Measurements from ENCODE around the gene MIPOL1.
"Not testable (repeated sequence)": the region's sequence is repeated elsewhere in the genome, so short reads cannot be mapped to it uniquely, and the experiment has no call there.

The MIPOL1 gene

GRCh38 chr14:37437490-37437889, 239.8 kb downstream of the MIPOL1 start:
- in situ Hi-C loops (cut with MboI; ENCODE audit: low sequenced_read_pairs), result no loop called here

- in situ Hi-C loops (cut with MboI; ENCODE audit: low sequenced_read_pairs), result no loop called here
Observed at GRCh38 chr14:37438444-37438843, 240.7 kb downstream of the MIPOL1 start.

GRCh38 chr14:37443461-37443860, 245.7 kb downstream of the MIPOL1 start:
- in situ Hi-C loops (cut with MboI; ENCODE audit: low sequenced_read_pairs), result no loop called here

GRCh38 chr14:37447883-37448391, 250.2 kb downstream of the MIPOL1 start:
- in situ Hi-C loops (cut with MboI; ENCODE audit: low sequenced_read_pairs), result no loop called here

- in situ Hi-C loops (cut with MboI; ENCODE audit: low sequenced_read_pairs), result no loop called here
Observed at GRCh38 chr14:37452323-37452722, 254.6 kb downstream of the MIPOL1 start.

- in situ Hi-C loops (cut with MboI; ENCODE audit: low sequenced_read_pairs), result no loop called here
Observed at GRCh38 chr14:37453985-37454384, 256.2 kb downstream of the MIPOL1 start.

GRCh38 chr14:37457334-37457733, 259.6 kb downstream of the MIPOL1 start:
- in situ Hi-C loops (cut with MboI; ENCODE audit: low sequenced_read_pairs), result no loop called here

GRCh38 chr14:37462426-37462825, 264.7 kb downstream of the MIPOL1 start:
- in situ Hi-C loops (cut with MboI; ENCODE audit: low sequenced_read_pairs), result not testable (repeated sequence)

- in situ Hi-C loops (cut with MboI; ENCODE audit: low sequenced_read_pairs), result no loop called here
Observed at GRCh38 chr14:37464192-37464858, 266.6 kb downstream of the MIPOL1 start.

- in situ Hi-C loops (cut with MboI; ENCODE audit: low sequenced_read_pairs), result no loop called here
Observed at GRCh38 chr14:37466003-37466622, 268.4 kb downstream of the MIPOL1 start.

- in situ Hi-C loops (cut with MboI; ENCODE audit: low sequenced_read_pairs), result no loop called here
Observed at GRCh38 chr14:37466623-37467088, 268.9 kb downstream of the MIPOL1 start.

- in situ Hi-C loops (cut with MboI; ENCODE audit: low sequenced_read_pairs), result no loop called here
Observed at GRCh38 chr14:37469650-37470049, 271.9 kb downstream of the MIPOL1 start.

- in situ Hi-C loops (cut with MboI; ENCODE audit: low sequenced_read_pairs), result no loop called here
Observed at GRCh38 chr14:37470251-37470650, 272.5 kb downstream of the MIPOL1 start.

- in situ Hi-C loops (cut with MboI; ENCODE audit: low sequenced_read_pairs), result no loop called here
Observed at GRCh38 chr14:37472906-37473305, 275.2 kb downstream of the MIPOL1 start.

- in situ Hi-C loops (cut with MboI; ENCODE audit: low sequenced_read_pairs), result no loop called here
Observed at GRCh38 chr14:37474191-37474590, 276.5 kb downstream of the MIPOL1 start.

GRCh38 chr14:37480446-37481290, 282.9 kb downstream of the MIPOL1 start:
- in situ Hi-C loops (cut with MboI; ENCODE audit: low sequenced_read_pairs), result no loop called here

- in situ Hi-C loops (cut with MboI; ENCODE audit: low sequenced_read_pairs), result no loop called here
Observed at GRCh38 chr14:37482428-37482827, 284.7 kb downstream of the MIPOL1 start.

GRCh38 chr14:37483672-37484071, 285.9 kb downstream of the MIPOL1 start:
- in situ Hi-C loops (cut with MboI; ENCODE audit: low sequenced_read_pairs), result no loop called here

GRCh38 chr14:37490607-37491006, 292.9 kb downstream of the MIPOL1 start:
- in situ Hi-C loops (cut with MboI; ENCODE audit: low sequenced_read_pairs), result no loop called here

GRCh38 chr14:37491076-37491475, 293.3 kb downstream of the MIPOL1 start:
- in situ Hi-C loops (cut with MboI; ENCODE audit: low sequenced_read_pairs), result no loop called here

GRCh38 chr14:37493606-37494005, 295.9 kb downstream of the MIPOL1 start:
- in situ Hi-C loops (cut with MboI; ENCODE audit: low sequenced_read_pairs), result no loop called here

All from HL-60/S4 treated with phorbol 12-myristate 13-acetate at 8.2 ng/mL for 4 days and 3 days (cell line).